H1 (cell line): ENCODE results near the gene ELFN1. TPM values are rescaled to one million over a fixed set of nuclear protein-coding genes. Genes with fewer than 3 reads are reported as not detected.
A peak's percentile ranks its signal among the peaks of the same experiment; 100 is the strongest.

Experiments used
- CTCF ChIA-PET: fragments of 300-600 bp; sonication (Branson Sonifier 250); formaldehyde crosslinking; loops from one replicate; lab custom pipeline; 2021; ENCODE audit not compliant: partially characterized antibody; lab: Charles Lee
- POLR2A ChIA-PET: fragments of 300-600 bp; sonication (Branson Sonifier 250); formaldehyde crosslinking; loops from one replicate; lab custom pipeline; 2021; ENCODE audit warnings: inconsistent platforms; ENCODE audit not compliant: partially characterized antibody; lab: Charles Lee
- DNase-seq, 2 experiments: peaks; one replicate each; pipeline versions ENCODE4 v3.0.0 to v3.0.0-alpha.2; 2010 to 2022; ENCODE audit warnings: low spot score in 2 of 2, low read depth in 1 of 2, mixed read lengths in 1 of 2
- FAIRE-seq: peaks from 2 replicates; lab custom pipeline; 2011; peaks lifted over from hg19 to GRCh38; lab: Jason Lieb, UNC
- H2AFZ ChIP-seq: 2 replicates; pipeline ENCODE4 v1.8.1; 2012; ENCODE audit warnings: low read length, inconsistent platforms
- H2AK5ac ChIP-seq: 2 replicates; pipeline ENCODE4 v1.6.1; 2013; ENCODE audit warnings: low read depth, low read length
- H2BK120ac ChIP-seq: replicated peaks from 2 replicates; pipeline ENCODE3; 2013; ENCODE audit warnings: low read depth, low read length, inconsistent platforms
- H2BK12ac ChIP-seq: 2 replicates; pipeline ENCODE4 v1.6.1; 2013; ENCODE audit warnings: low read depth, low read length
- H2BK15ac ChIP-seq: 2 replicates; pipeline ENCODE4 v1.6.1; 2013; ENCODE audit warnings: low read length
- H2BK20ac ChIP-seq: 2 replicates; pipeline ENCODE4 v1.6.1; 2013; ENCODE audit warnings: low read length
- H2BK5ac ChIP-seq: 2 replicates; pipeline ENCODE4 v1.6.1; 2013; ENCODE audit warnings: low read depth, low read length
- H3K14ac ChIP-seq: 2 replicates; pipeline ENCODE4 v1.6.1; 2013; ENCODE audit warnings: inconsistent platforms; ENCODE audit not compliant: insufficient read length
- H3K18ac ChIP-seq: 2 replicates; pipeline ENCODE4 v1.6.1; 2013; ENCODE audit warnings: low read length; ENCODE audit errors: extremely low read depth
- H3K23ac ChIP-seq: 2 replicates; pipeline ENCODE4 v1.6.1; 2013; ENCODE audit warnings: inconsistent platforms; ENCODE audit not compliant: insufficient read length
- H3K23me2 ChIP-seq: 2 replicates; pipeline ENCODE4 v1.6.1; 2013; ENCODE audit warnings: low read depth, low read length
- H3K27ac ChIP-seq: 2 replicates; pipeline ENCODE4 v1.6.1; 2011; ENCODE audit warnings: low read depth, low read length, inconsistent platforms
- H3K27me3 ChIP-seq, 4 experiments: replicated peaks in 1 of 4; 1 replicate in 1 of 4; 2 replicates in 3 of 4; pipeline versions ENCODE4 v1.6.1 to v1.8.1; 2011 to 2013; ENCODE audit warnings: low read length in 3 of 4, mild to moderate bottlenecking in 3 of 4, inconsistent platforms in 2 of 4, mixed read lengths in 2 of 4, moderate library complexity in 1 of 4; ENCODE audit not compliant: control insufficient read depth in 3 of 4, insufficient read depth in 3 of 4; ENCODE audit errors: extremely low read depth in 1 of 4
- H3K36me3 ChIP-seq, 4 experiments: 2 replicates each; pipeline versions ENCODE4 v1.6.1 to v1.8.1; 2011 to 2013; ENCODE audit warnings: mild to moderate bottlenecking in 4 of 4, low read length in 3 of 4, moderate library complexity in 2 of 4, control low read depth in 1 of 4, inconsistent platforms in 1 of 4; ENCODE audit not compliant: insufficient read depth in 4 of 4, control insufficient read depth in 2 of 4
- H3K4ac ChIP-seq: replicated peaks from 2 replicates; pipeline ENCODE3; 2013; ENCODE audit warnings: low read length, low read depth, mixed read lengths, inconsistent platforms; ENCODE audit not compliant: insufficient read length
- H3K4me1 ChIP-seq, 4 experiments: replicated peaks in 1 of 4; 1 replicate in 1 of 4; 2 replicates in 3 of 4; pipeline versions ENCODE4 v1.6.1 to v1.8.1; 2011 to 2013; ENCODE audit warnings: low read length in 3 of 4, inconsistent platforms in 2 of 4, mixed read lengths in 1 of 4; ENCODE audit not compliant: insufficient read depth in 4 of 4, control insufficient read depth in 3 of 4
- H3K4me2 ChIP-seq, 2 experiments: 2 replicates each; pipeline versions ENCODE4 v1.6.1 to v1.8.1; 2011 to 2013; ENCODE audit warnings: low read depth in 2 of 2, low read length in 2 of 2, control low read depth in 1 of 2, inconsistent platforms in 1 of 2, mild to moderate bottlenecking in 1 of 2; ENCODE audit not compliant: insufficient read depth in 1 of 2
- H3K4me3 ChIP-seq, 4 experiments: fragments of 200-600, 300-600 bp in 1 of 4; sonication (generic), shearing (Covaris generic), sonication (Bioruptor Twin) in 1 of 4; 2 replicates each; pipeline versions ENCODE4 v1.5.1 to v1.8.1; 2011 to 2016; ENCODE audit warnings: low read length in 4 of 4, low read depth in 3 of 4, control low read depth in 2 of 4, inconsistent platforms in 2 of 4, mild to moderate bottlenecking in 2 of 4, mixed read lengths in 1 of 4, moderate library complexity in 1 of 4; ENCODE audit not compliant: insufficient read depth in 2 of 4; ENCODE audit errors: extremely low read depth in 1 of 4
- H3K56ac ChIP-seq: replicated peaks from 2 replicates; pipeline ENCODE3; 2013; ENCODE audit warnings: low read depth, mild to moderate bottlenecking, mixed read lengths, low read length, inconsistent platforms; ENCODE audit not compliant: insufficient read length
- H3K79me1 ChIP-seq: 2 replicates; pipeline ENCODE4 v1.6.1; 2013; ENCODE audit warnings: low read depth, low read length, control low read depth
- H3K79me2 ChIP-seq, 2 experiments: 2 replicates each; pipeline versions ENCODE4 v1.6.1 to v1.8.1; 2012 to 2013; ENCODE audit warnings: low read length in 2 of 2, mild to moderate bottlenecking in 2 of 2, inconsistent platforms in 1 of 2; ENCODE audit not compliant: insufficient read depth in 2 of 2, control insufficient read depth in 1 of 2
- H3K9ac ChIP-seq, 4 experiments: replicated peaks in 1 of 4; 1 replicate in 1 of 4; 2 replicates in 3 of 4; pipeline versions ENCODE4 v1.6.1 to v1.8.1; 2011 to 2013; ENCODE audit warnings: low read depth in 3 of 4, low read length in 3 of 4, control low read depth in 2 of 4, mild to moderate bottlenecking in 2 of 4, moderate library complexity in 2 of 4, inconsistent platforms in 1 of 4; ENCODE audit errors: extremely low read depth in 1 of 4
- H3K9me3 ChIP-seq, 2 experiments: 2 replicates each; pipeline versions ENCODE4 v1.6.1 to v1.8.1; 2012 to 2013; ENCODE audit warnings: mild to moderate bottlenecking in 2 of 2, moderate library complexity in 2 of 2, control low read depth in 1 of 2, inconsistent platforms in 1 of 2, low read depth in 1 of 2, low read length in 1 of 2, mixed read lengths in 1 of 2; ENCODE audit not compliant: insufficient read depth in 2 of 2
- H4K20me1 ChIP-seq, 2 experiments: replicated peaks in 1 of 2; 2 replicates each; pipeline versions ENCODE3 to v1.8.1; 2011 to 2013; ENCODE audit warnings: inconsistent platforms in 2 of 2, low read length in 2 of 2, mild to moderate bottlenecking in 1 of 2; ENCODE audit not compliant: insufficient read depth in 2 of 2, control insufficient read depth in 1 of 2
- H4K5ac ChIP-seq: 2 replicates; pipeline ENCODE4 v1.6.1; 2013; ENCODE audit warnings: low read length, low read depth, mixed read lengths, inconsistent platforms; ENCODE audit not compliant: insufficient read length
- H4K8ac ChIP-seq: 2 replicates; pipeline ENCODE4 v1.8.0; 2013; ENCODE audit warnings: mild to moderate bottlenecking, moderate library complexity, low read length, inconsistent platforms; ENCODE audit not compliant: insufficient read depth; ENCODE audit errors: extremely low read depth
- H4K91ac ChIP-seq: replicated peaks from 2 replicates; pipeline ENCODE3; 2013; ENCODE audit warnings: low read length, mixed read lengths, inconsistent platforms; ENCODE audit not compliant: insufficient read length
- BACH1 ChIP-seq: IDR thresholded peaks from 2 replicates; pipeline ENCODE4 v1.6.1; 2012; ENCODE audit warnings: low read length, improper control_type of control experiment
- BRCA1 ChIP-seq: IDR thresholded peaks from 2 replicates; pipeline ENCODE4 v1.6.1; 2012; ENCODE audit warnings: low read depth, low read length, improper control_type of control experiment
- CBX8 ChIP-seq: fragments of 300-800, 300-1000 bp; sonication (generic); IDR thresholded peaks from 2 replicates; pipeline ENCODE4 v1.7.1; 2016; ENCODE audit warnings: low read depth, low read length, borderline replicate concordance
- CREB1 ChIP-seq: IDR thresholded peaks from 2 replicates; pipeline ENCODE4 v1.6.1; 2012; ENCODE audit warnings: inconsistent platforms
- EGR1 ChIP-seq: IDR thresholded peaks from 2 replicates; pipeline ENCODE4 v1.6.1; 2011; ENCODE audit warnings: low read depth, low read length, borderline replicate concordance
- FOSL1 ChIP-seq: IDR thresholded peaks from 2 replicates; pipeline ENCODE4 v1.6.1; 2011; ENCODE audit warnings: mild to moderate bottlenecking, low read depth, low read length, moderate library complexity; ENCODE audit not compliant: insufficient read depth
- JUN ChIP-seq: IDR thresholded peaks from 2 replicates; pipeline ENCODE4 v1.6.1; 2011; ENCODE audit warnings: low read depth, mild to moderate bottlenecking, improper control_type of control experiment, low read length
- KDM1A ChIP-seq: fragments of 200-600, 300-600 bp; sonication (generic); IDR thresholded peaks from 2 replicates; pipeline ENCODE4 v1.7.1; 2016; ENCODE audit warnings: mild to moderate bottlenecking, low read length, borderline replicate concordance
- POLR2A ChIP-seq, 2 experiments: IDR thresholded peaks; 1 replicate in 1 of 2; 2 replicates in 1 of 2; pipeline ENCODE4 v1.6.1; 2011; ENCODE audit warnings: low read depth in 2 of 2, low read length in 2 of 2, mild to moderate bottlenecking in 2 of 2; ENCODE audit errors: control extremely low read depth in 1 of 2
- SUZ12 ChIP-seq: fragments of 200-600 bp; sonication (generic); IDR thresholded peaks from 2 replicates; pipeline ENCODE4 v1.6.1; 2012; ENCODE audit warnings: mild to moderate bottlenecking, inconsistent platforms, low read length, moderate library complexity, mixed read lengths
- whole genome bisulfite sequencing, 2 experiments: shearing (Covaris generic) in 1 of 2; methylation state at CpG; one replicate each; pipeline versions ENCODE4 v1.1.6 to v1.1.7; 2013 to 2015; ENCODE audit warnings: low lambda C conversion rate in 2 of 2, mixed read lengths in 2 of 2, inconsistent platforms in 1 of 2, low coverage in 1 of 2, missing lambda C conversion rate in 1 of 2; ENCODE audit not compliant: insufficient replicate concordance in 2 of 2, insufficient coverage in 1 of 2, insufficient read length in 1 of 2; ENCODE audit errors: extremely low coverage in 1 of 2, missing lambda C conversion rate in 1 of 2; 5-methylcytosine and 5-hydroxymethylcytosine counted together
- polyA plus RNA-seq, 7 experiments: library from polyadenylated mRNA; depleted of rRNA in 3 of 7; stranded (reverse) in 5 of 7; unstranded in 2 of 7; fragments of >200 nt in 5 of 7; fragments of 200-250 nt in 2 of 7; gene quantifications; 1 replicate in 5 of 7; 2 replicates in 1 of 7; 4 replicates in 1 of 7; pipeline versions ENCODE4 v1.2.1 to v1.2.3, GENCODE V29; 2011 to 2013; ENCODE audit warnings: missing spikeins in 2 of 7, mixed read lengths in 2 of 7
- total RNA-seq: library from RNA; stranded (reverse); fragmentation: NEBNext Ultra II Directional; extraction: Animal tissue kit (Norgen Biotek cat#: 25700); gene quantifications from 2 replicates; pipeline ENCODE4 v1.2.1, GENCODE V29; 2021

ELFN1 gene
- total and polyA plus RNA-seq, 2 of the 8 experiments (the other 6 are each of a cell fraction or from before 2014, with no cell fraction given) = 2.0 to 4.5 TPM

DNA sequence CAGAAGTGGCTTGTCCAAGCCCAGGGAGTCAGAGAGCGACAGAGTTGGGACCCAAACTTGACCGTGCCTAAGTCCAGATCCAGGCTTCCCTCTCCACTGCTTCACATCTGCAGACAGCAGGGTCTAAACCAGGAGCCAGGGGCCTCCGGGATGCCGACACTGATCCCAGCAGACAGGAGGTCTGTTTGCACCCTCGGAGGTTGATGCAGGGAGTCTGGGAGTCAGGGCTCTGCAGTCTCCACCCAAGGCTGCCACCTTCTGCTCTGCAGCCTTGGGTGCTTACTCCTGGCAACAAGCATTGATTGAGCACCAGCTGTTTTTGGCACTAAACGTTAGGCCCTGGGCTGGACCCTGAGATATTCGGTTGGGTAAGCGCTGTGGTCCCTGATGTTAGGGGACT lies 21.0 kb downstream of the ELFN1 start:
- ChIA-PET POLR2A (interaction anchor here (1.1 kb wide), 1 partner anchor 9 kb away, joined by 3 read pairs; no protein-coding TSS in a partner anchor), CTCF (interaction anchor here (1.0 to 1.1 kb wide), 2 partner anchors 16 to 76 kb away, joined by 3 to 4 read pairs; no protein-coding TSS in a partner anchor)
- no peak overlapping the region for H2BK120ac ChIP-seq
- H3K36me3 ChIP-seq = no peaks in the 10 kb centered on the region
- H3K4me1 ChIP-seq = peaks cover 2 to 14% (median 11%) of the 10 kb centered on the region in 4 experiments
- no peaks in the 10 kb centered on the region for H3K79me2 ChIP-seq
- no peak overlapping the region for H4K8ac ChIP-seq
- H2BK20ac ChIP-seq = no peak overlapping the region
- H2BK12ac ChIP-seq = no peak overlapping the region
- no peak overlapping the region for H2BK5ac ChIP-seq
- WGBS, 2 experiments = 87% methylated on average over 8 of the region's 8 CpGs; no CpG with 5 or more reads in 1 of the 2 experiments
- H3K9ac ChIP-seq = no peak overlapping the region
- no peak overlapping the region for H3K4me3 ChIP-seq
- TF ChIP-seq POLR2A (IDR thresholded peaks at IDR 0.05; ENCODE audit: control extremely low read depth in 1 of 2, low read depth in 2 of 2, low read length in 2 of 2) = no peak
- no peak for TF ChIP-seq SUZ12
- no peak for TF ChIP-seq BRCA1
- TF ChIP-seq CREB1 = no peak
- no peak for TF ChIP-seq EGR1
- TF ChIP-seq JUN = no peak
- no peak for TF ChIP-seq BACH1
- TF ChIP-seq KDM1A = no peak
- TF ChIP-seq CBX8 = no peak
- TF ChIP-seq FOSL1 = no peak
- no peaks in the 10 kb centered on the region for H3K9me3 ChIP-seq
- no peak overlapping the region for H2AK5ac ChIP-seq
- no peak overlapping the region for H3K14ac ChIP-seq
- FAIRE-seq = no peak
- no peak overlapping the region for H4K5ac ChIP-seq
- H3K23me2 ChIP-seq = peaks cover 10% of the 10 kb centered on the region; the same call in 1 of the 2 replicates
- H3K4me2 ChIP-seq = no peak overlapping the region
- no peak overlapping the region for H2BK15ac ChIP-seq
- H3K27me3 ChIP-seq = no peaks in the 10 kb centered on the region; a peak in 1 of 7 replicates
- peak in 1 of 2 experiments; percentile 27 for DNase-seq
- H3K18ac ChIP-seq = no peak overlapping the region
- H4K20me1 ChIP-seq = peaks cover 0 to 11% of the 10 kb centered on the region in 2 experiments
- no peak overlapping the region for H3K4ac ChIP-seq
- no peak overlapping the region for H3K27ac ChIP-seq
- no peak overlapping the region for H3K56ac ChIP-seq
- no peak overlapping the region for H3K23ac ChIP-seq
- no peaks in the 10 kb centered on the region for H3K79me1 ChIP-seq
- no peak overlapping the region for H4K91ac ChIP-seq
- H2AFZ ChIP-seq = no peak overlapping the region
